ENCODE results near the gene PARD3.

PARD3 gene

DNA sequence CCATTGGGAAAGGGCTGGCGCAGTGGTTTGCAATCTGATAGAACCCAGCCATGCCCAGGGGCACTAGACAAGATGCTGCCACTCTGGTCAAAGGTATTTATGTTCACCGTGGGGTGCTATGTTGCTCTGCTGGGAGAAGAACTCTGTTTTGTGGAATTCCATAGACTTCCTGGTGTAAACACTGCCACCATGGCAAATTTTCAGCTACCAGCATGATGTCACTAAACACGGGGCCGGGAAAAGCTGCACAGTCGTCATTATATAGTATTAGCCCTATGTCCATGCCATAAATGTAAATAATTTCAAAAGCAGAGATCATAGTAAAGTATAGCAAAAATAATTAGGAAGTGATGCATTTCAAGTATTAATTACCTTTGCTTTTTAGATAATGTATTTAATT is 500.6 kb downstream of the PARD3 start:
- Histone ChIP-seq H3K4me1 (ENCODE audit: control insufficient read depth, insufficient read depth, low read length) (no peaks in the 10 kb centered on the region), H3K27ac (ENCODE audit: low read length) (no peak overlapping the region), H3K27me3 (ENCODE audit: control insufficient read depth in 1 of 2, insufficient read depth in 2 of 2, low read length in 2 of 2) (no peaks in the 10 kb centered on the region), H3K9ac (ENCODE audit: low read length in 2 of 2) (no peak overlapping the region), H3K4me3 (ENCODE audit: low read length in 2 of 2) (no peak overlapping the region), H3K9me3 (ENCODE audit: control insufficient read depth in 2 of 2, low read length in 2 of 2) (no peaks in the 10 kb centered on the region), H3K36me3 (ENCODE audit: control insufficient read depth in 2 of 2, insufficient read depth in 2 of 2, low read length in 2 of 2) (peaks cover 2 to 6% of the 10 kb centered on the region in 2 donors)

DNA sequence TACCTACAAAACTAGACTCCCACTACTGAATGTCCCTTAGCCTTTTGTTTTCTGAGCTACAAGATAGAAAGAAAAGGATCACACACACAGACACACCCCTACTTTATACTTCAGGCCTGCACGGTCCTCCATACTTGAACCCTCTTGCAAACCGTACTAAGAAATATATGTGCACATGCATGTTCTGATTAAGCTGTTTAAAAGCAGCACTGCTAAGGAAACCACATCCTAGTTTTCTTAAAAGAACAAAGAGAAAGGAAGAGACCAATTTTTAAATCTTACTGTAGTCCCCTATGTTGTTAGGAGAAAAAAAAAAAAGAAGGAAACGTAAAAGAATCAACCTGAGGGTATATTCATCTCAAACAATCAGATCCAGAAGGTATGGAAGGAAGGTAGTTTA is 501.2 kb downstream of the PARD3 start:
- Histone ChIP-seq H3K27ac (ENCODE audit: low read length) (no peak overlapping the region), H3K9ac (ENCODE audit: low read length in 2 of 2) (no peak overlapping the region), H3K4me1 (ENCODE audit: control insufficient read depth, insufficient read depth, low read length) (no peaks in the 10 kb centered on the region), H3K4me3 (ENCODE audit: low read length in 2 of 2) (no peak overlapping the region), H3K36me3 (ENCODE audit: control insufficient read depth in 2 of 2, insufficient read depth in 2 of 2, low read length in 2 of 2) (peaks cover 2 to 6% of the 10 kb centered on the region in 2 donors), H3K9me3 (ENCODE audit: control insufficient read depth in 2 of 2, low read length in 2 of 2) (no peaks in the 10 kb centered on the region), H3K27me3 (ENCODE audit: control insufficient read depth in 1 of 2, insufficient read depth in 2 of 2, low read length in 2 of 2) (no peaks in the 10 kb centered on the region)

DNA sequence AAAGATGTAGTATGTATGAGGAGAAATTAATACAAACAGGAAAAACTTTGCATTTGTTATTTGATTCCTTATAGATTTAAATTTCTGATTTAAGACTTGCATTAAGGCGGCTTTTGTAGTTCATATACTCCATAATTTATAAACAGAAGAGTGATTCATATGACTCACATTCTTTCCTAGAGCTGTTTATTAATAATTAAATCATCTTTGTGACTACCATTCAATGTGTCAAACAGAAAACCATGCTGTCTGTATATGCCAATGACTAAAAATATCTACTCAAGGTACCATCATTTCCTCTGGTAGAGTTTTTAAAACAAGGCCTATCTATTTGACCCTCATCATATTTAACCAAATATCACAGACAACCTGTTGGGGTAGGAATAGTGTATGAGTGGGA is 501.7 kb downstream of the PARD3 start:
- Histone ChIP-seq H3K36me3 (ENCODE audit: control insufficient read depth in 2 of 2, insufficient read depth in 2 of 2, low read length in 2 of 2) (peaks cover 2 to 10% of the 10 kb centered on the region in 2 donors), H3K4me1 (ENCODE audit: control insufficient read depth, insufficient read depth, low read length) (no peaks in the 10 kb centered on the region), H3K9me3 (ENCODE audit: control insufficient read depth in 2 of 2, low read length in 2 of 2) (no peaks in the 10 kb centered on the region), H3K4me3 (ENCODE audit: low read length in 2 of 2) (no peak overlapping the region), H3K27ac (ENCODE audit: low read length) (no peak overlapping the region), H3K27me3 (ENCODE audit: control insufficient read depth in 1 of 2, insufficient read depth in 2 of 2, low read length in 2 of 2) (no peaks in the 10 kb centered on the region), H3K9ac (ENCODE audit: low read length in 2 of 2) (no peak overlapping the region)

DNA sequence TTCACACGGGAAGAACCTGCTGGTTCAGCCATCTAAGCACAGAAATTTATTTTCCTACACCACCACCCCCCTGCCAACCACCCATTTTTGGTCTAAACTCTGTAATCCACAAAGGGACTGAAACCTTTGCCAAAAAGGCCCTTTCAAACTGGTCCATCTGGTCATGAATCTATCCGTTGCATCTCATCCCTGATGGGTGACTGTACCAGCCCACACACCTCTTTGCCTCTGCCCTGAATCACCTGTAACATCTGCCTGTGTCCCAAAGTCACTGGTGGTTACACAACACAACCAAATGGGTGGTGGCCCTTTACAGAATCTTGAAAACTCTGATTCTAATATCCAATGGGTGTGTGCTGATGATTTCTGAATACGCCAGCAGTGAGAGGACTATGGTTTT is 503.4 kb downstream of the PARD3 start:
- H3K9ac ChIP-seq (ENCODE audit: low read length in 2 of 2), result no peak overlapping the region
- no peaks in the 10 kb centered on the region for H3K9me3 ChIP-seq (ENCODE audit: control insufficient read depth in 2 of 2, low read length in 2 of 2)
- H3K27ac ChIP-seq (ENCODE audit: low read length), result no peak overlapping the region
- no peaks in the 10 kb centered on the region for H3K27me3 ChIP-seq (ENCODE audit: control insufficient read depth in 1 of 2, insufficient read depth in 2 of 2, low read length in 2 of 2)
- H3K36me3 ChIP-seq (ENCODE audit: control insufficient read depth in 2 of 2, insufficient read depth in 2 of 2, low read length in 2 of 2), result peaks cover 2 to 10% of the 10 kb centered on the region in 2 donors
- H3K4me1 ChIP-seq (ENCODE audit: control insufficient read depth, insufficient read depth, low read length), result no peaks in the 10 kb centered on the region
- H3K4me3 ChIP-seq (ENCODE audit: low read length in 2 of 2), result no peak overlapping the region

DNA sequence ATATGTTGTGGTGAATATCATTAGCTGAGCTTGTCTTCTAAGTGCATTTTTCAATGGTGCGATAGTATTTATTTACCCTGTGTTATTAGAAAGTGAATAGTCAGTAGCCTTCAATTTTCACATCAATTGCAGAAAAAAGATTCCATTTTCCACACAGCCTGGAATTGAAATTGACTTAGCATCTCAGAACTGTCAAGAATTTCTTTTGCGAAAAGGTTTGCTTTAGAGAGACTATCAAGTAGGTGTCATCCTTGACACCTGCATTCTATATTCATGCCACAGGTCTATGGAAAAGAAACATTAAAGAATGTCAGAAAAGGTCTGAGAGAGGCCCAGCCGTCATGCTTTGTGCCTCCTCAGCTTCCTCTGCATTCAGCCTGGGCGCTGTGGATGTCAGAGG is 504.9 kb downstream of the PARD3 start:
- H3K36me3 ChIP-seq (ENCODE audit: control insufficient read depth in 2 of 2, insufficient read depth in 2 of 2, low read length in 2 of 2), result peaks cover 0 to 9% of the 10 kb centered on the region in 2 donors
- no peaks in the 10 kb centered on the region for H3K4me1 ChIP-seq (ENCODE audit: control insufficient read depth, insufficient read depth, low read length)
- no peak overlapping the region for H3K9ac ChIP-seq (ENCODE audit: low read length in 2 of 2)
- H3K27ac ChIP-seq (ENCODE audit: low read length), result no peak overlapping the region
- H3K9me3 ChIP-seq (ENCODE audit: control insufficient read depth in 2 of 2, low read length in 2 of 2), result no peaks in the 10 kb centered on the region
- H3K27me3 ChIP-seq (ENCODE audit: control insufficient read depth in 1 of 2, insufficient read depth in 2 of 2, low read length in 2 of 2), result no peaks in the 10 kb centered on the region
- H3K4me3 ChIP-seq (ENCODE audit: low read length in 2 of 2), result no peak overlapping the region

DNA sequence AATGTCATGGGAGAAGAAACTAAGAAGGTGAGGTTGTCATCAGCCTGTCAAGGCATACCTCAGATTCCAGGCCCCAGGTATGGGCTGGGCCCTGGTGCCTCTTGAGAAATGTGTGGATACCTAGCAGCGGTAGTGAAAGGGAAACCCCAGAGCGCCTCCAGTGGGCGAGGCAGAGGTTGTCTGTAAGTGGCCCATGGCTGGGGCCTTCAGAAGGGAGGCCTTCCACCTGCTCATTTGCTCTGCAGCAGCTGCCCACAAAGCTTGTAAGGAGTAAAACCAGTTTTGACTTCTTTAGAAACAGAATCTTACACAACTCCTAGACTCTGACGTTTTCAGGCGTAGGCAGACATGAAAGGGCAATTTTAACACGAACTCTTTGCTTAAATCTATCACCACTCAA is 509.9 kb downstream of the PARD3 start:
- no peak overlapping the region for H3K27ac ChIP-seq (ENCODE audit: low read length)
- H3K9me3 ChIP-seq (ENCODE audit: control insufficient read depth in 2 of 2, low read length in 2 of 2), result no peaks in the 10 kb centered on the region
- no peak overlapping the region for H3K4me3 ChIP-seq (ENCODE audit: low read length in 2 of 2)
- H3K9ac ChIP-seq (ENCODE audit: low read length in 2 of 2), result no peak overlapping the region
- H3K27me3 ChIP-seq (ENCODE audit: control insufficient read depth in 1 of 2, insufficient read depth in 2 of 2, low read length in 2 of 2), result no peaks in the 10 kb centered on the region
- peaks cover 0 to 6% of the 10 kb centered on the region in 2 donors for H3K36me3 ChIP-seq (ENCODE audit: control insufficient read depth in 2 of 2, insufficient read depth in 2 of 2, low read length in 2 of 2)
- H3K4me1 ChIP-seq (ENCODE audit: control insufficient read depth, insufficient read depth, low read length), result no peaks in the 10 kb centered on the region

DNA sequence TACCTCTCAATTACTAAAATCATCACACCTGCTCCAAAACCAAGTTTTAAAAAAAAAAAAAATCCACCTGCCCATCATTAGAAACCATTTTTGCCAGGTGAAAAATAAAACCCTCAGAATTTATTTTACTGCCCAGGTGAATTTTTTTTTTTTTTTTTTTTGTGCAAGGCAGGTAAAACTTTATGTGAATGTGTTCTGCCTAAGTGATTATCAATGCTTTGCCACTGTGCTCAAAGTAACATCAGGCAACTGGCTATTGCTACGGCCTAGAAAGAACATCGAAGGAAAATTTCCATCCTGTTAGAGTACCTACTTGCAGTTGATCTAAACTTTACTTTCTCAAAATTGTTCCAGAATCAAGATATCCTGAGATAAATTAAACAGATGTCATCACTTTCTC is 512.1 kb downstream of the PARD3 start:
- no peaks in the 10 kb centered on the region for H3K27me3 ChIP-seq (ENCODE audit: control insufficient read depth in 1 of 2, insufficient read depth in 2 of 2, low read length in 2 of 2)
- no peak overlapping the region for H3K4me3 ChIP-seq (ENCODE audit: low read length in 2 of 2)
- H3K27ac ChIP-seq (ENCODE audit: low read length), result no peak overlapping the region
- H3K4me1 ChIP-seq (ENCODE audit: control insufficient read depth, insufficient read depth, low read length), result no peaks in the 10 kb centered on the region
- H3K9ac ChIP-seq (ENCODE audit: low read length in 2 of 2), result no peak overlapping the region
- H3K36me3 ChIP-seq (ENCODE audit: control insufficient read depth in 2 of 2, insufficient read depth in 2 of 2, low read length in 2 of 2), result peaks cover 0 to 3% of the 10 kb centered on the region in 2 donors
- H3K9me3 ChIP-seq (ENCODE audit: control insufficient read depth in 2 of 2, low read length in 2 of 2), result no peaks in the 10 kb centered on the region

DNA sequence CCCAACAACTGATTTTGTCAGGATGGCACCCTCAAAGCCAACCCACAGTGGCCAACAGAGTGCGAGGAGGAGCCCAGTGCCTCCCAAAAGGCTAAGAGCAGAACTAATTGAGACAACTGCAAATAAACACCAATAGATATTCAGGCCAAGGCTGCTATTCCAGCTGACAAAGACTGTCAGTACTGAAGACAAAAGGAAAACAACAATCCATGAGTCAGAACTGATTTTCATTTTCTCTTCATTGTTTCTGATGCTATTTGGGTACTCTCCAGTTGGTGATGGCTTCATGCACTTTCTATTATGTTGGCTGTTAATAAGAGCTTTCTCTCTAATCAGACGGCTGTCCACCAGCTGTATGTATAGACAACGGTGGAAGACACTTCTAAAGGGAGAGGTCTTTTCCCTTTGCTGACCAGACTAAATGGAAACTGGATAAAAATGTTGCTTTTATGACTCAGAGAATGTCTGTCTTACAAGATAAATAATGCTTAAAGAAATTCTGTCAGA is 515.9 kb downstream of the PARD3 start:
- Histone ChIP-seq H3K4me3 (ENCODE audit: low read length in 2 of 2) (no peak overlapping the region), H3K9me3 (ENCODE audit: control insufficient read depth in 2 of 2, low read length in 2 of 2) (no peaks in the 10 kb centered on the region), H3K4me1 (ENCODE audit: control insufficient read depth, insufficient read depth, low read length) (peaks cover 3% of the 10 kb centered on the region), H3K27ac (ENCODE audit: low read length) (no peak overlapping the region), H3K36me3 (ENCODE audit: control insufficient read depth in 2 of 2, insufficient read depth in 2 of 2, low read length in 2 of 2) (no peaks in the 10 kb centered on the region), H3K9ac (ENCODE audit: low read length in 2 of 2) (no peak overlapping the region), H3K27me3 (ENCODE audit: control insufficient read depth in 1 of 2, insufficient read depth in 2 of 2, low read length in 2 of 2) (no peaks in the 10 kb centered on the region)

DNA sequence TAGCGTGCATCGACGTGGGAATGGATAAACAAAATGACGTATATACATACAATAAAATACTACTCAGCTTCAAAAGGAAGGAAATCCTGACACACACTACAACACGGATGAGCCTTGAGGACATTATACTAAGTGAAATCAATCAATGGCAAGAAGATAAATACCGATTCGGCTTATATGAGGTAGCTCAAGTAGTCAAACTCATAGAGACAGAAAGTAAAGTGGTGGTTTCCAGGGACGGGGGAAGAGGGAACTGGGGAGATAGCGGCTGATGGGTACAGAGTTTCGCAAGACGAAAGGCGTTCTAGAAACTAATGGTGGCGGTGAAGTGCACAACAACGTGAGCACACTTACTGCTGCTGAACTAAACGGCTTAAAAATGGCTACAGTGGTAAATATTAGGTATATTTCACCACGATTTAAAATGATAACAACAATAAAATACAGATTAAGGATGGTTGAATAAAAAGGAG is 516.7 kb downstream of the PARD3 start:
- no peaks in the 10 kb centered on the region for H3K36me3 ChIP-seq (ENCODE audit: control insufficient read depth in 2 of 2, insufficient read depth in 2 of 2, low read length in 2 of 2)
- no peaks in the 10 kb centered on the region for H3K9me3 ChIP-seq (ENCODE audit: control insufficient read depth in 2 of 2, low read length in 2 of 2)
- H3K9ac ChIP-seq (ENCODE audit: low read length in 2 of 2), result no peak overlapping the region
- no peaks in the 10 kb centered on the region for H3K27me3 ChIP-seq (ENCODE audit: control insufficient read depth in 1 of 2, insufficient read depth in 2 of 2, low read length in 2 of 2)
- no peak overlapping the region for H3K4me3 ChIP-seq (ENCODE audit: low read length in 2 of 2)
- no peak overlapping the region for H3K27ac ChIP-seq (ENCODE audit: low read length)
- H3K4me1 ChIP-seq (ENCODE audit: control insufficient read depth, insufficient read depth, low read length), result peaks cover 3% of the 10 kb centered on the region

DNA sequence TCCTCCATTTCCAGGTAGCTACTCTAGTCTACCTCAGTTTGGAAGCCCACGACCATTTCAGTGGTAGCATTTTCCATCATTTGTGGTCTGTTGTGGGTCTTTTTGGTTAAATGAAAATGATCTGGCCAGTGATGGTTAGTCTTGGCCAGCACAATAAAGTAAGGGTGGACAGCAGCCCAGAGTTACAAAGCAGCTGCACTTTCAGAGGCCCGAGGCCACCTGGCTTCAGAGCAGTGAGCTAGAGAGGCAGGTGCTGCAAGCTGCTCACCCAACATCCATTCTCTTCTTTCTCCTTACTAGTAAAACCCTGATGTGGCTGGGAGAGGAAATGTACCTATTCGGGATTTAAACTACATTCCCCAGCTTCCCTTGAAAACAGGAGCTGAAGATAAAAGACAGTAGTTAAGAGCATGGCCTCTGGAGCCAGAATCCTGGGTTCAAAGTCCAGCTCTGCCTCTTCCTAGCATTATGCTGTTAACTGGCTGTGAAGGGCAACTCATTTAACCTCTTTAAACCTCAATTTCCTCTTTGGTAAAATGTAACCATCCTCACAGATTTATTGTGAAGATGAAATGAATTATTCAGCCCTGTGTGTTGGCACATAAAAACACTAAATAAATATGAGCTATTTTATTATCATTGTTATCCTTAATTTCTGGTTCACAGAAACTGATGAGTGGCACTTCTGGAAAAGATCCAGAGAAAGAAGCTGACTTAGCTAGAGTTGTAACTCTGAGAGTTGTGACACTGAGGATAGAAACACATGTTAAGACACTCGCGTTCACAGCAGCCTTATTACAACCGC is 517.4 kb downstream of the PARD3 start:
- H3K9me3 ChIP-seq (ENCODE audit: control insufficient read depth in 2 of 2, low read length in 2 of 2), result no peaks in the 10 kb centered on the region
- H3K27ac ChIP-seq (ENCODE audit: low read length), result no peak overlapping the region
- H3K4me3 ChIP-seq (ENCODE audit: low read length in 2 of 2), result no peak overlapping the region
- H3K9ac ChIP-seq (ENCODE audit: low read length in 2 of 2), result no peak overlapping the region
- H3K27me3 ChIP-seq (ENCODE audit: control insufficient read depth in 1 of 2, insufficient read depth in 2 of 2, low read length in 2 of 2), result no peaks in the 10 kb centered on the region
- peaks cover 3% of the 10 kb centered on the region for H3K4me1 ChIP-seq (ENCODE audit: control insufficient read depth, insufficient read depth, low read length)
- H3K36me3 ChIP-seq (ENCODE audit: control insufficient read depth in 2 of 2, insufficient read depth in 2 of 2, low read length in 2 of 2), result no peaks in the 10 kb centered on the region

DNA sequence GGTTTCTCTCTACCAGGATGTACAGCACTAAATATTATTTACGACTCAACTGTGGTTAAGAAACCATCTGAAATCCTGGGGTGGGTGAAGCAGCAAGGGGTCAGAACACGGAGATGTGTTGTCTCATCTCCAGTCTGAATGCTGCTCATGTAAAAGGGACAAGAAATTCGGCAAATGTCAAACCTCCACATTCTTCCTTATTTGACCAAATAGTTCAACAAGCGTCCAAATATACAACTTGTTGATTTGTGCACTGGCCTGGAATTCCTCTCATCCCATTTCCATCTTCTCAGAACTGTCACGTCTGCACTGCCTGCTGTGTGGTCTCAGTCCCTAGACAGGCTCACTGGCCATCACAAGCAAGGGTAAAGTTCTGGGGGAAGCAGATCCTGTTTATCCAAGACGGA is 520.0 kb downstream of the PARD3 start:
- H3K36me3 ChIP-seq (ENCODE audit: control insufficient read depth in 2 of 2, insufficient read depth in 2 of 2, low read length in 2 of 2), result no peaks in the 10 kb centered on the region
- no peak overlapping the region for H3K27ac ChIP-seq (ENCODE audit: low read length)
- peaks cover 6% of the 10 kb centered on the region for H3K4me1 ChIP-seq (ENCODE audit: control insufficient read depth, insufficient read depth, low read length)
- no peak overlapping the region for H3K9ac ChIP-seq (ENCODE audit: low read length in 2 of 2)
- no peak overlapping the region for H3K4me3 ChIP-seq (ENCODE audit: low read length in 2 of 2)
- no peaks in the 10 kb centered on the region for H3K9me3 ChIP-seq (ENCODE audit: control insufficient read depth in 2 of 2, low read length in 2 of 2)
- no peaks in the 10 kb centered on the region for H3K27me3 ChIP-seq (ENCODE audit: control insufficient read depth in 1 of 2, insufficient read depth in 2 of 2, low read length in 2 of 2)

Measured in stomach smooth muscle (tissue), 2 donors.